Lung (tissue), 12 donors: ENCODE data around the gene ZDHHC11. TPM values are rescaled to one million over a fixed set of nuclear protein-coding genes. Genes with fewer than 3 reads are reported as not detected.
"Not testable (repeated sequence)": the region's sequence is repeated elsewhere in the genome, so short reads cannot be mapped to it uniquely, and the experiment has no call there.

Experiments
- ATAC-seq: fragments of 200-7000 bp; cut with Tn5 transposase; one replicate; pipeline ENCODE4 v1.9.1; 2020; ENCODE audit warnings: moderate number of reproducible peaks; ENCODE audit not compliant: insufficient read depth, low FRiP score
- DNase-seq, 3 donors: peaks; one replicate each; pipeline ENCODE4 v3.0.0-alpha.2; 2013 to 2017
- H3K27ac ChIP-seq, 2 donors: one replicate each; pipeline ENCODE4 v1.5.1; 2013; ENCODE audit warnings: mild to moderate bottlenecking in 2 of 2, moderate library complexity in 2 of 2, control low read depth in 1 of 2, inconsistent platforms in 1 of 2, low read depth in 1 of 2, low read length in 1 of 2
- H3K27me3 ChIP-seq, 3 donors: one replicate each; pipeline ENCODE4 v1.5.1; 2013; ENCODE audit warnings: low read length in 2 of 3; ENCODE audit not compliant: control insufficient read depth in 3 of 3, insufficient read depth in 3 of 3
- H3K36me3 ChIP-seq, 4 donors: one replicate each; pipeline ENCODE4 v1.5.1; 2013; ENCODE audit warnings: low read length in 4 of 4, mild to moderate bottlenecking in 1 of 4, moderate library complexity in 1 of 4; ENCODE audit not compliant: control insufficient read depth in 4 of 4, insufficient read depth in 4 of 4
- H3K4me1 ChIP-seq, 5 donors: one replicate each; pipeline ENCODE4 v1.5.1; 2013; ENCODE audit warnings: low read length in 5 of 5, mild to moderate bottlenecking in 2 of 5, moderate library complexity in 1 of 5; ENCODE audit not compliant: control insufficient read depth in 5 of 5, insufficient read depth in 5 of 5
- H3K4me3 ChIP-seq: one replicate; pipeline ENCODE4 v1.5.1; 2013; ENCODE audit warnings: mild to moderate bottlenecking, control low read depth, moderate library complexity
- H3K9ac ChIP-seq, 2 donors: one replicate each; pipeline ENCODE4 v1.5.1; 2013; ENCODE audit warnings: low read length in 2 of 2, control low read depth in 1 of 2; ENCODE audit not compliant: insufficient read depth in 1 of 2
- H3K9me3 ChIP-seq, 4 donors: one replicate each; pipeline ENCODE4 v1.5.1; 2013; ENCODE audit warnings: low read length in 3 of 4, mild to moderate bottlenecking in 1 of 4, moderate library complexity in 1 of 4; ENCODE audit not compliant: control insufficient read depth in 4 of 4, insufficient read depth in 3 of 4
- WGBS, 2 donors: extraction: QIAGEN DNeasy Blood & Tissue Kit; methylation state at CpG; one replicate each; pipeline ENCODE4 v1.1.7; 2013; 5-methylcytosine and 5-hydroxymethylcytosine counted together
- polyA plus RNA-seq, 2 donors: library from polyadenylated mRNA; stranded (reverse); fragments of 200-250 nt; gene quantifications; one replicate each; pipeline ENCODE4 v1.2.1, GENCODE V29; 2013
- total RNA-seq, 2 donors: library from RNA; depleted of rRNA in 1 of 2; stranded (reverse); fragments of >200 nt in 1 of 2; gene quantifications; one replicate each; pipeline ENCODE4 v1.2.1, GENCODE V29; 2014 to 2021
- TF ChIP-seq, protein P1 (sequence below): IDR thresholded peaks from 2 replicates; pipeline ENCODE4 v1.5.1; 2012; ENCODE audit warnings: mild to moderate bottlenecking; ENCODE audit errors: control extremely low read depth, extremely low read depth
- donor health status: control.
- donor health status: control.
- donor health status: Bipolar disorder and iron deficiency.
- donor health status: healthy.
- donor health status: DM: yes; HTN: yes; CAD: no.

Gene ZDHHC11
- total and polyA plus RNA-seq, 4 donors: 6.8 to 110 (median 20.5) TPM

DNA sequence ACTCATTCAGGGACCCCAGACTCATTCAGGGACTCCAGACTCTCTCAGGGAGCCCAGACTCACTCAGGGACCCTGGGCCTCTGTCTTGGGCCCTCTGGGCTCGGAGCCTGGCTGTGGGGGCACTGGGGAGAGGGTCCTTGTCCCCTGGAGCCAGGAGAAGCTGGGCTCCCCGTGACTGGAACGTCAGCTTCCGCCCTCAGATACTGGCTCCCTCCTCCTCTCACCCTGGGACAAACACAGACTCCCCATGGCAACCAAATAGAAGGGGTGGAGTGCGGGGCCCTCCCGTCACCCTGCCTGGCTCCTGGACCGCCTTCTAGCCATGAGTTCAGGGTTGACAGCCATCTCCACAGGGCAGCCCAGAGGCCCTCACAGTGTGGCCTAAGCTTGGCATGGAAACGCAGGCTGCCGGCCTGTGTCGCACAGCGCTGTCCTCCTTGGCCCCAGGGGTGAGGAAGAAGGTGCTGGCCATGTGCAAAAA lies 93.9 kb downstream of the ZDHHC11 start:
- no peaks in the 10 kb centered on the region for H3K9me3 ChIP-seq
- DNase-seq (peak; percentile 55 to 78 (median 77)), ATAC-seq (peak; percentile 41)
- peaks cover 15 to 29% (median 25%) of the 10 kb centered on the region in 5 donors for H3K4me1 ChIP-seq
- no peaks in the 10 kb centered on the region for H3K36me3 ChIP-seq
- peak overlapping the region in 1 of 2 donors; percentile 58 for H3K27ac ChIP-seq
- H3K4me3 ChIP-seq: no peak overlapping the region
- 47 to 62% methylated on average over 11 of the region's 11 CpGs for WGBS, 2 donors
- peak overlapping the region in 1 of 2 donors; percentile 70 for H3K9ac ChIP-seq
- no peaks in the 10 kb centered on the region for H3K27me3 ChIP-seq
- TF ChIP-seq, protein P1, sequence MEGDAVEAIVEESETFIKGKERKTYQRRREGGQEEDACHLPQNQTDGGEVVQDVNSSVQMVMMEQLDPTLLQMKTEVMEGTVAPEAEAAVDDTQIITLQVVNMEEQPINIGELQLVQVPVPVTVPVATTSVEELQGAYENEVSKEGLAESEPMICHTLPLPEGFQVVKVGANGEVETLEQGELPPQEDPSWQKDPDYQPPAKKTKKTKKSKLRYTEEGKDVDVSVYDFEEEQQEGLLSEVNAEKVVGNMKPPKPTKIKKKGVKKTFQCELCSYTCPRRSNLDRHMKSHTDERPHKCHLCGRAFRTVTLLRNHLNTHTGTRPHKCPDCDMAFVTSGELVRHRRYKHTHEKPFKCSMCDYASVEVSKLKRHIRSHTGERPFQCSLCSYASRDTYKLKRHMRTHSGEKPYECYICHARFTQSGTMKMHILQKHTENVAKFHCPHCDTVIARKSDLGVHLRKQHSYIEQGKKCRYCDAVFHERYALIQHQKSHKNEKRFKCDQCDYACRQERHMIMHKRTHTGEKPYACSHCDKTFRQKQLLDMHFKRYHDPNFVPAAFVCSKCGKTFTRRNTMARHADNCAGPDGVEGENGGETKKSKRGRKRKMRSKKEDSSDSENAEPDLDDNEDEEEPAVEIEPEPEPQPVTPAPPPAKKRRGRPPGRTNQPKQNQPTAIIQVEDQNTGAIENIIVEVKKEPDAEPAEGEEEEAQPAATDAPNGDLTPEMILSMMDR: no peak

DNA sequence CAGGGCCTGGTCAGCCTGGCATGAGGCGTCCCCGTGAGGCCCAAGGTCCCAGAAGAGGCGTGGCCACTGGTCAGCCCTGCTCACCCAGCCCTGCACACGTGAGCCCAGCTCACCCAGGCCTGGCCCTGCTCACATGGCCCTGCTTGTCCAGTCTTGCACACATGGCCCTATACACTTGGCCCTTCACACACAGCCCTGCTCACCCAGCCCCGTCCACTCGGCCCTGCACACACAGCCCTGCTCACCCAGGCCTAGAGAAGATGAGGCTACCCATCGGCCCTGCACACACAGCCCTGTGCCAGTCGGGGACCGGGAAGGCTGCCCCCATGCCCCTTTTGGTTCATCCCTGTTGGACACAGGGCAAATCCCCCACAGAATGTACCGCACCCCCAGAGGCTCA lies 94.6 kb downstream of the ZDHHC11 start:
- Histone ChIP-seq H3K27ac (peak overlapping the region in 1 of 2 donors; percentile 58), H3K4me1 (peaks cover 15 to 29% (median 25%) of the 10 kb centered on the region in 5 donors), H3K9ac (no peak overlapping the region), H3K4me3 (no peak overlapping the region), H3K36me3 (no peaks in the 10 kb centered on the region), H3K27me3 (no peaks in the 10 kb centered on the region), H3K9me3 (no peaks in the 10 kb centered on the region)
- DNase-seq (peak in 1 of 3 donors; percentile 11), ATAC-seq (no peak)
- TF ChIP-seq, protein P1: no peak
- 89 to 94% methylated on average over 10 of the region's 10 CpGs for WGBS, 2 donors

GRCh38 chr5:754143-754632 lies 96.6 kb downstream of the ZDHHC11 start:
- not testable (repeated sequence) for H3K27ac ChIP-seq, ATAC-seq, H3K4me3 ChIP-seq, H3K27me3 ChIP-seq, H3K9me3 ChIP-seq, H3K36me3 ChIP-seq, DNase-seq, H3K9ac ChIP-seq
- WGBS, 2 donors: 67 to 88% methylated on average over 15 to 16 of the region's 16 CpGs
- H3K4me1 ChIP-seq: peaks cover 15 to 25% (median 21%) of the 10 kb centered on the region in 5 donors

DNA sequence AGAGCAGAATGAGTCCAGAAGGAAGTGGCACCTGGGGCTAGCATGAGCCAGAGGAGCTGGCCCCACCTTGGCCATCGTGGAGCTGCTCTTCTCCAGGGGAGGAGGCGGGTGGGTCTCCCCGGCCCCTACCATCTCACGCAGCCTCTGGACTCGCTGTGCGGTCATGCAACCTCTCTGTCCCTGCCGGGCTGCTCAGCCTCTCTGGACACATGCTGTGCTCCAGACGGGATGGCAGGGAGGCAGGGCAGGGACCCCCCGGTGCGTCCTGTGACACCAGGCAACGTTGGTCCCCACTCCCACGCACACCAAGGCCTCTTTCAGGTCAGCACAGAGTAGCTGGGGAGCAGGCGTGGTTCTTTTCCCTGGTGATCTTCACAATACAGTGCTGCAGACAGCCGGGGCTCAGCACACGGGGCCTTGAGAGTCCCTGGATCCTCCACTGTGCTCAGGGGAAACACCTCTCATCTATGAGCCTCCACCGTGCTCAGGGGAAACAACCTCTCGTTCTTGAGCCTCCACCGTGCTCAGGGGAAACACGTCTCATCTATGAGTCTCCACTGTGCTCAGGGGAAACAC lies 97.1 kb downstream of the ZDHHC11 start:
- WGBS, 2 donors: 84 to 88% methylated on average over 12 to 17 of the region's 19 CpGs
- H3K9me3 ChIP-seq, DNase-seq: not testable (repeated sequence)

GRCh38 chr5:752532-753115 lies 98.2 kb downstream of the ZDHHC11 start:
- not testable (repeated sequence) for ATAC-seq, H3K4me3 ChIP-seq, H3K9me3 ChIP-seq, H3K27me3 ChIP-seq, H3K9ac ChIP-seq, H3K36me3 ChIP-seq, H3K27ac ChIP-seq, DNase-seq
- H3K4me1 ChIP-seq: peaks cover 5 to 12% (median 9%) of the 10 kb centered on the region in 5 donors
- WGBS, 2 donors: 70 to 87% methylated on average over 13 to 17 of the region's 20 CpGs

More for the DNA sequence above, 97.1 kb downstream of the ZDHHC11 start:
- peaks cover 13 to 22% (median 19%) of the 10 kb centered on the region in 5 donors for H3K4me1 ChIP-seq
- H3K27me3 ChIP-seq, ATAC-seq, H3K36me3 ChIP-seq, H3K27ac ChIP-seq, H3K4me3 ChIP-seq, H3K9ac ChIP-seq: not testable (repeated sequence)

- not testable (repeated sequence) for H3K9ac ChIP-seq, H3K4me1 ChIP-seq, DNase-seq, ATAC-seq, H3K27me3 ChIP-seq, H3K9me3 ChIP-seq, H3K4me3 ChIP-seq, H3K36me3 ChIP-seq, H3K27ac ChIP-seq
- 93 to 96% methylated on average over 6 to 8 of the region's 8 CpGs for WGBS, 2 donors
These were observed 98.8 kb downstream of the ZDHHC11 start for GRCh38 chr5:751992-752391.
